GM12801 (cell line): ENCODE results near the gene PDE11A.

ENCODE experiments used
- TF ChIP-seq, protein P1 (sequence below): IDR thresholded peaks from one replicate; pipeline ENCODE4 v1.5.1; 2011; ENCODE audit warnings: control low read depth; ENCODE audit not compliant: insufficient read length; ENCODE audit errors: extremely low read depth

Gene PDE11A

DNA sequence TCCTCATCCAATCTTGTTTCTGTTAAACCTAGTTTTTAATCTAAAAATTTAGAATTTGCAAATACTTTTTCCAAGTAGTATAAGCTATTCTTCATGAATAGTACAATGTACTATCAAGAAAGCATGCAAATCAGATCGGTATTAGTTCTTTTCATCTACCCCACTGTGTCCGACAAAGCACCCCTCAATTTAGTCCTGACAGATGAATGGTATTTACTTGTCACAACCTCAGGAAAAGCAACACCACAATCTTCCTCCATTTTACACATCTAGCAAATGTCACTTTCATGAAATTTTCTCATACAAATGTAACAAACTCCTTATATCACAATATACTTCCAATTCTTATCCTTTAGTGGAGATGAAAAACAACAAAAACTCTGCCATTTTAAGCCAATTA lies 163.8 kb downstream of the PDE11A start:
- TF ChIP-seq, protein P1, sequence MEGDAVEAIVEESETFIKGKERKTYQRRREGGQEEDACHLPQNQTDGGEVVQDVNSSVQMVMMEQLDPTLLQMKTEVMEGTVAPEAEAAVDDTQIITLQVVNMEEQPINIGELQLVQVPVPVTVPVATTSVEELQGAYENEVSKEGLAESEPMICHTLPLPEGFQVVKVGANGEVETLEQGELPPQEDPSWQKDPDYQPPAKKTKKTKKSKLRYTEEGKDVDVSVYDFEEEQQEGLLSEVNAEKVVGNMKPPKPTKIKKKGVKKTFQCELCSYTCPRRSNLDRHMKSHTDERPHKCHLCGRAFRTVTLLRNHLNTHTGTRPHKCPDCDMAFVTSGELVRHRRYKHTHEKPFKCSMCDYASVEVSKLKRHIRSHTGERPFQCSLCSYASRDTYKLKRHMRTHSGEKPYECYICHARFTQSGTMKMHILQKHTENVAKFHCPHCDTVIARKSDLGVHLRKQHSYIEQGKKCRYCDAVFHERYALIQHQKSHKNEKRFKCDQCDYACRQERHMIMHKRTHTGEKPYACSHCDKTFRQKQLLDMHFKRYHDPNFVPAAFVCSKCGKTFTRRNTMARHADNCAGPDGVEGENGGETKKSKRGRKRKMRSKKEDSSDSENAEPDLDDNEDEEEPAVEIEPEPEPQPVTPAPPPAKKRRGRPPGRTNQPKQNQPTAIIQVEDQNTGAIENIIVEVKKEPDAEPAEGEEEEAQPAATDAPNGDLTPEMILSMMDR: no peak

DNA sequence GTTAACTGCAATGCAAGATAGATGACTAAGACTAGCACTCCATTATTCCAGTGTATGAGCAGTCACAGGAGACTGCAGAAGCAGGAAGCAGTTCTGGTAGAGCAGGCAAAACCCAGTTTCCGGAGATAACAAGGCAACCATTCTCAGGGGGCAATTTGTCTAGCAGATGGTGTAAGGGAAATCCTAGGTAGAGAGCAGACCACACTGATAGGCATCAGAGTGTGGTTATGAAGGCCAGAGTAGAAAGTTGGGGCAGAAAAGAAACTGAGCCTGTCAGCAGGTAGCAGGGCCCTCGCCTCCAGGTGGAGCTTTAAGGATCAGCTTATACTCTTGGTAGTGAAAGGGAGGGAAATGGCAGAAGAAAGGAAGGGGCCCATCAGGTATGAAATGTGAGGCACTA lies 164.4 kb downstream of the PDE11A start:
- TF ChIP-seq, protein P1: no peak

DNA sequence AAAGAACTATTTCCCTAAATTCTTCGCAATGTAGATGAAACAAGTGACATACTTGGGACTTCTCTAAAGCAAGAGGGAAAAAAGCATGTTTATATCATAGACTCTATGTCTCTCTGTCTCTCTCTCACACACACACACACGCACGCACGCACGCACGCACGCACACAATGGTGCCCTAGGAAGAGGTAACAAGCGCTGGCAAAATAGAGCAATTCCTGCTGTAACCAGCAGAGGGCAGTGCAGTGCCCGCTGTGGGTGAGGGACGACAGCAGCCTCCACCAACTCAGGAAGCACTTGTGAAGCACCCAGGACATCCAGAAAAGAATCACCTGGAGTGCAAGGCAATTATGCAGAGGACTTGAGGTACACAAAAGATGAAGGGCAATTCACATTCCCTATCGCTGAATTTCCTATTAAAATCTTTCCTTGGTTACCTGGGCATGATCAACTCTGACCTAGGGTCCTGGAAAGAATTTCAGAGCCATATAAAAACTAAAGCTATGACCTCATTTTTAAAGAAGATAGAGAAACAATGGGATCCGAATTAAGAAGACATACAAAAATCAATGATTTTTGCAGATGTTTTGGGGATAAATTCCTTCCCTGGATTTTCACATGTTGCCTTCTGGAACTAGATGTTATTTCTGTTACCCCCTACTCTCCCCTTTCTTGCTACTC lies 166.4 kb downstream of the PDE11A start:
- TF ChIP-seq, protein P1: no peak

DNA sequence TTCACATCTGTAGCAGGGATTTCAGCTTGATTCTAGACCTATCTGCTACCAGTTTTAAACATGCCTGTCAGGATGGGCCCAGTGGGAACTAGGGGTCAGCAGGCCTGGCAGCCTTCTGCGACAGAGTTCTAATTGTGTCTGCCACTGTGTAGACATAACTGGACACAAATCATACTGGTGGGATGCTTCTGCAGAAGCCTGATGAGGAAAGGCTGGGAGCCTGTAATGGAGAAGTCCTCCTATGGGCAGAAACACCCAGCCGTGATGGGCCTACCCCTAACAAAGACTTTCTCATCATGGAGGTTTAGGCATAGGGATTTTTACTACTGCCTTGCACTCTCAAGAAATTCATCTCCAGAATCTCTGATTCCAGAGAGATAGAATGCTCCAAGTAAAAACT lies 166.9 kb downstream of the PDE11A start:
- TF ChIP-seq, protein P1: no peak

DNA sequence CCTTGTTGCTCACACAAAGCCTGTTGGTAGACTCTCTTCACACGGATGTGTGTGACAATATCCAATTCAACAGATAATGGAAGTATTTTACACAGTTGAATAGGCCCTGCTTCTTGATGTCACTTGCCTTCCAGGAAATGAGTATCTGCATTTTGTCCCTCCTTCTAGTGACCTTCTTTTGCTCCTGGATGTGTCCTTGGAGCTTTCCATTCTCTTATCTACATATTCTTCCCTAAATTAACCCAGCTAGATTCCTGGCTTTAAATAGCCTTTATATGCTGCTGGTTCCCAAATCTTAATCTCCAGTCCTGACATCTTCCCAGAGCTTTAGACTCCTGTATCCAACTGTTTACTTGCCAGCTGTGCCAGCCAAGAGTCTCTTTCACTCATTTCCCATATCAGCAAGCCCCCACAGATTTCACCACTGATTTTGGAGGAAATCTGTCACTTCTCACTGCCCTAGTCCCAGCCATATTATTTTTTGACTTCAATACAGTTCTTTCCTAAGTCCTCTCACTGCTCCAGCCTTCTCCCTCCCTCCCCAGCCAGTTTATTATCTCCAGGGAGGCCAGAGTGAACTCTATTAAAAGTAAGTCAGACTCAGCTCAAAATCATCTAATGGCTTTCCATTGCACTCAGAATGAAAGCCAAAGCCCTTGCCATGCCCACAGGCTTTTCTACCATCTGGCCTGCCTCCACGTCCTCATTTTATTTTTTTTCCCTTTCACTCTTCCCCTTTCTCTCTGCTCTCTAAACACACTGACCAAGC lies 170.0 kb downstream of the PDE11A start:
- TF ChIP-seq, protein P1: no peak

DNA sequence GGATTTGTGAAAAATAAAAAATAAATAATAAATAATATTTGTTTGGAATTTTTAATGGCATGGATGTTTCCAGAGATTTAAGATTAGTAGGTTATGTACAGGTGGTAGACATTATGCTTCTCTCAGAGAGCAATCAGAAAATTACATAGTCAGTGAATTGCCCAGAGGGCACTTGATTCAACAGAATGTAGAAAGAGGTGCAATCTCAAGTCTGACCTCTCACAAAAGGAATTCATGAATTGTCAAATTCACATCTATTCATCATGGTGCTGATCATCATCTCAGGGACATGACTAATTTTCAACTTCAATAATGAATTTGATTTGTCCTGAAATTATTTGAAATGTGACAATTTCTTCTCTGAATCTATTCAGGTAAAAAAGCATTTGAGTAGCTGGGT lies 172.5 kb downstream of the PDE11A start:
- TF ChIP-seq, protein P1: no peak

DNA sequence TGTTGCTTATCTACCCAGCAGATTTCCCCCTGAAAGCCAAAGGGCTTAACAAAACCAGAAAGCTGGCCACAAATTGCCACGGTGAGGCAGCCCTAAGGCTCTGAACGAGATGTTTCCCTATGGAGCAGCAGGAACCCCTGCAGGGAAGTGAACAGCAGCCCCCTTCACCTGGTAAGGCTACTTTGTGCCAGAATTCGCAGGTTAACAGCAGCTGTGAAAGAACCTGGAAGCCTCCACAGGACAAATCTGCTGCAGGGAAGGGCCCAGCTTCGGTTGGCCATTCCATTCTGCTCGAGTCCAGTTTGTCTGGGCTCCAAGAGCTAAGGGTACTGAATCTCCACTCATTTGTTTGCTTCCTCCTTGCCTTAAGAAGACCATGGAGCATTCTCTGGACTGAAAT lies 175.3 kb downstream of the PDE11A start:
- TF ChIP-seq, protein P1: no peak
